ENCODE data around the gene TNK2. TPM values are rescaled to one million over a fixed set of nuclear protein-coding genes. Genes with fewer than 3 reads are reported as not detected.
"Not testable (repeated sequence)": the region's sequence is repeated elsewhere in the genome, so short reads cannot be mapped to it uniquely, and the experiment has no call there.

TNK2 gene
- 10 to 100 TPM; 10.2 to 21.1 (median 12.7) TPM for total RNA-seq

GRCh38 chr3:195907934-195908693 is at the start of gene TNK2:
Gene TNK2, minus strand, starts transcription at chr3:195908551. Its CDS starts 19,963 bp downstream, at chr3:195888588.
- TF ChIP-seq POLR2A (IDR thresholded peaks at IDR 0.05), result no peak
- TF ChIP-seq CTCF (IDR thresholded peaks at IDR 0.05), result no peak
- Histone ChIP-seq H3K4me1 (peaks cover 32% of the 10 kb centered on the region in 2 donors), H3K27ac (peak within 1 kb of the TSS in 2 of 3 donors; percentile 28 to 67), H3K36me3 (no peaks in the 10 kb centered on the region), H3K9me3 (no peaks in the 10 kb centered on the region), H3K4me3 (replicated peaks in 1 of 3) (peak within 1 kb of the TSS in 1 of 3 donors; percentile 51), H3K27me3 (no peaks in the 10 kb centered on the region)
- DNase-seq, result peak; percentile 85
- WGBS, 2 donors, result 4 to 5% methylated on average over 9 to 12 of the region's 35 CpGs
- intact Hi-C loops (cut with DNase I), result loop anchor here (2.0 kb wide), 1 partner anchor 13 kb away; no protein-coding TSS in a partner anchor

- no peak for TF ChIP-seq CTCF (IDR thresholded peaks at IDR 0.05)
- TF ChIP-seq POLR2A (IDR thresholded peaks at IDR 0.05), result no peak
- Histone ChIP-seq H3K9me3 (no peaks in the 10 kb centered on the region), H3K27me3 (no peaks in the 10 kb centered on the region), H3K4me1 (peaks cover 0 to 7% of the 10 kb centered on the region in 2 donors), H3K36me3 (no peaks in the 10 kb centered on the region), H3K27ac (no peak overlapping the region), H3K4me3 (replicated peaks in 1 of 3) (no peak overlapping the region)
- intact Hi-C loops (cut with DNase I), result no loop called here
- 90 to 94% methylated on average over 7 of the region's 7 CpGs for WGBS, 2 donors
- no peak for DNase-seq
Measured at GRCh38 chr3:195956577-195956976, 48.2 kb upstream of the TNK2 start.

DNA sequence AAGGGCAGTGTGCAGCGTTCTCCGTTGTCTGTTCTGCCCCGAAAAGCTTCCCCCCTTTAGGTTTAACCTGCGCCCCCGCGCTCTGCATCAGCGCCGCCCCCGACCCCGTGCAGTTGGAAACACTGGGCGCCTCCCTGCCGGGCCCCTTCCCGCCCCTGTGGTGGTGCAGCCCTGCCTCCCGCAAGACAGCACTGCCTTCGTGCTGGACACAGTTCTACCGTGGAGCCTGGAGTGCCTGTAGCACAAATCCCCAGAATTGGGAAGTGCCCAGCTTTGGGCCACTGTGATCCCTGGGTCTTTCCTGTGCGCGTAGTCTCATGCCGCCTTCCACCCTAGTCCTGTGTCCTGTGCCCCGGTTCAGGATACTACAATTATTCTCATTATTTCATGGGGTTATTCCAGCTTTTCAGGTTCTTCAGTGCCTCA is 47.1 kb upstream of the TNK2 start:
- H3K27ac ChIP-seq; H3K36me3 ChIP-seq; H3K4me1 ChIP-seq; H3K9me3 ChIP-seq; intact Hi-C loops (cut with DNase I); H3K4me3 ChIP-seq (replicated peaks in 1 of 3); H3K27me3 ChIP-seq: not testable (repeated sequence)
- DNase-seq, result peak in 1 of 2 donors; percentile 11
- WGBS, 2 donors, result 36 to 38% methylated on average over 19 of the region's 20 CpGs

DNA sequence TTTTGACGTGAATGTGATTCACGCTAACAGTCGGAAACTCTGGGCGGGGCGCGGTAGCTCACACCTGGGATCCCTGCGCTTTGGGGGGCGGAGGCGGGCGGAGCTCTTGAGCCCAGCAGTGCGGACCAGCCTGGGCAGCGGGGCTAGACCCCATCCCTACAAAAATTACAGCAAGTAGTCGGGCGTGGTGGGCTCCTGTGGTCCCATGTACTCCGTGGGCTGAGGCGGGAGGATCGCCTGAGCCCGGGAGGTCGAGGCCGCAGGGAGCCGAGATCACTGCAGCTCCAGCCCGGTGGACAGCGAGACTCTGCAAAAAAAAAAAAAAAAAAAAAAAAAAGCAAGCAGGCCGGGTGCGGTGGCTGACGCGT is 46.4 kb upstream of the TNK2 start:
- H3K27ac ChIP-seq, result not testable (repeated sequence)

GRCh38 chr3:195954052-195954751 is 45.9 kb upstream of the TNK2 start:
- H3K27me3 ChIP-seq; intact Hi-C loops (cut with DNase I); H3K36me3 ChIP-seq; H3K9me3 ChIP-seq; H3K27ac ChIP-seq; H3K4me1 ChIP-seq: not testable (repeated sequence)
- DNase-seq, result peak; percentile 85 to 86
- peak in 1 of 2 donors; percentile 26 for TF ChIP-seq POLR2A (IDR thresholded peaks at IDR 0.05)
- 1% methylated on average over 24 of the region's 84 CpGs; no CpG with 5 or more reads in 1 of the 2 donors for WGBS, 2 donors
- H3K4me3 ChIP-seq (replicated peaks in 1 of 3), result peak overlapping the region in 2 of 3 donors; percentile 6 to 32

More for the DNA sequence above, 46.4 kb upstream of the TNK2 start:
- H3K9me3 ChIP-seq; DNase-seq; H3K36me3 ChIP-seq; H3K27me3 ChIP-seq; intact Hi-C loops (cut with DNase I); H3K4me1 ChIP-seq: not testable (repeated sequence)
- peak overlapping the region in 2 of 3 donors; percentile 6 to 32 for H3K4me3 ChIP-seq (replicated peaks in 1 of 3)
- WGBS, 2 donors, result 0% methylated on average over 7 of the region's 27 CpGs; no CpG with 5 or more reads in 1 of the 2 donors

GRCh38 chr3:195952590-195952989 is 44.2 kb upstream of the TNK2 start:
- H3K4me3 ChIP-seq (replicated peaks in 1 of 3); H3K36me3 ChIP-seq; DNase-seq; H3K9me3 ChIP-seq; H3K27me3 ChIP-seq; intact Hi-C loops (cut with DNase I); H3K4me1 ChIP-seq; H3K27ac ChIP-seq: not testable (repeated sequence)
- 57 to 60% methylated on average over 7 to 8 of the region's 10 CpGs for WGBS, 2 donors

DNA sequence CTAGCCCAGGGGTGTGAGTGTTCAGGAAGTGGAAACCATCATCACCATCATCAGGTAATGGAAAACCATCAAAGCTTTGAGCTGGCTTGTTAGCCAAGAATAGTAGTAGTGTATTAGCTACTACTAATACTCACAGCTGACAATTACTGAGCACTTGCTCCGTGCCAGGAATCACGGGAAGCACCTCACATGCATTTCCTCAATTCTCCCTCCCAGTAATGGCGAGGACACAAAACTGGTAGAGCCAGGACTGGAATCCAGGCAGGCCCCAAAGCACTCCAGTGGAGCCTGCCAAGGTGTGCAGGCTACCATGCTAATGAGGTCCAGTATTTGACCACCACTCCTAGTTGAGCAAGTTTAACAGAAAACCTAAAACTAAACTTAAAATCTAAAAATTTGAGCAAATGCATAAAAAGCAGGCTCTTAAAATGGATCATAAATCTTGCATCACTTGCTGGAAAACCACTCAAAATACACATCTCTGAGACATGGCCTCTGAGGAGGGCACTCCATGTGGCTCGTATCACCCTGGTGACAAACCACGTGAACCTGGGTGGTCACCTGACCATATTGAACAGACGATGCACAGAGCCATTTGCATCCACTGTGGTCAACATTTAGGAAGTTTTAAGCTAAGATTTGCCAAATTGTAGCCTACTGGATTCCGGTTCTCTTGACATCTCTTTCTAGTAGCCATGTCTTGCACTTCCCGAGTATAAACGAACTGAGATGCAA is 43.3 kb upstream of the TNK2 start:
- 79 to 82% methylated on average over 7 to 9 of the region's 9 CpGs for WGBS, 2 donors
- DNase-seq; H3K27me3 ChIP-seq; H3K36me3 ChIP-seq; H3K4me1 ChIP-seq; H3K27ac ChIP-seq; intact Hi-C loops (cut with DNase I); H3K4me3 ChIP-seq (replicated peaks in 1 of 3); H3K9me3 ChIP-seq: not testable (repeated sequence)

- H3K4me3 ChIP-seq (replicated peaks in 1 of 3); H3K9me3 ChIP-seq; intact Hi-C loops (cut with DNase I); DNase-seq; H3K4me1 ChIP-seq; H3K27me3 ChIP-seq; H3K36me3 ChIP-seq; H3K27ac ChIP-seq: not testable (repeated sequence)
- 86 to 88% methylated on average over 8 to 12 of the region's 13 CpGs for WGBS, 2 donors
Measured at GRCh38 chr3:195950731-195951130, 42.4 kb upstream of the TNK2 start.

- H3K27ac ChIP-seq; H3K4me1 ChIP-seq; H3K9me3 ChIP-seq; H3K27me3 ChIP-seq; H3K36me3 ChIP-seq; intact Hi-C loops (cut with DNase I); H3K4me3 ChIP-seq (replicated peaks in 1 of 3); DNase-seq: not testable (repeated sequence)
- WGBS, 2 donors, result 91 to 93% methylated on average over 4 of the region's 4 CpGs
Measured at GRCh38 chr3:195950164-195950563, 41.8 kb upstream of the TNK2 start.

All from thyroid gland (tissue), 4 donors.